NCI-H1694 treated with DMSO at 0.1 percent for 48 hours (cell line): Measurements from ENCODE around the gene BRINP3.

ENCODE experiments used
- DNase-seq: peaks from one replicate; lab custom pipeline; 2025; lab: John Stamatoyannopoulos, UW

The BRINP3 gene

GRCh38 chr1:190104961-190105360, 372.7 kb downstream of the BRINP3 start:
- DNase-seq = no peak

DNA sequence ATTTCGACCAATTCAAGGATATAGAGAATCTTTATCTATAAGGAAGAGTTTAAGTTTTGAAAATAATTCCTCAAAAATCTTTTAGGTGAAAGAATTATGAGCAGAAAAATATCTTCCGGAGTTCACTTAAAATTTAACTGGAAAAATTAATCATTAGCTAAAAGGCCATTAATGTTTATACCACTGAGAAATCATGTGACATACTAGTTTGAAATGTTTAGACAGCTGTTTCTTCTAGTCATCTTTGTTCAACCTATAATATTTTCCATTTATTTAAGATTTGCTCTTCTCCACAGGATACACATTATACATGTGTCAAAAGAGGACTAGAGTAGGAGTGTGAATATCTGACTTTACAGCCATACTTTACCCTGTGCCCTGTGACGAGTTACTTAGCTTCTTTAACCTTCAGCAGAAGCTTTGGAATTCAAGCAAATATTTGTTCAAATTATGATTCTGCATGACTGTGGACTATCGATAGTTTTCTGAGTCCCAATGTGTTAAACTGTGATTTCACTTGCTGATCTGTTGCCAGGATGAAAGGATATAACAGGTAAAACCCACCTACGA, 374.8 kb downstream of the BRINP3 start:
- DNase-seq = no peak

- DNase-seq = no peak
Observed at GRCh38 chr1:190101756-190102155, 375.9 kb downstream of the BRINP3 start.

GRCh38 chr1:190098756-190099155, 378.9 kb downstream of the BRINP3 start:
- no peak for DNase-seq

- DNase-seq = no peak
Observed at GRCh38 chr1:190098107-190098506, 379.6 kb downstream of the BRINP3 start.

- no peak for DNase-seq
Observed at GRCh38 chr1:190095596-190095995, 382.1 kb downstream of the BRINP3 start.

DNA sequence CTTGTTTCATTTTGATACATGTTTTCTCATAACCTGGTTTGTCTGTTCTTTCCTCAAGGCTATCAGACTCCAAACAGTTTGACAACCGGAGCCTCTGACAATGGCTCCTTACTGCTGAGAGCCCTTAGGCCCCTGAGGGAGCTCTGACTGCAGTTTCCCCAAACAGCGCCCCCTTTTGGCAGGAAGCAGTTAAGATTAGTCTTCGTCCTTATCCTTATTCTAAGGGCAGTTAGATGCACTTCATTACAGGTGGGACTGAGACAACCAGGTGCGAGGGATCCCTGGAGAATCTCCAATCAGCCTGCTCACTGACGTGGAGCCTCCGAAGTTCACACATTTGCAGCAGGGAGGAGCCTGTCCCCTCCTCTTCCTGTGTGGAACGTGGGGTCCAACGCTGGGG, 393.1 kb downstream of the BRINP3 start:
- DNase-seq = no peak

GRCh38 chr1:190068304-190068703, 409.4 kb downstream of the BRINP3 start:
- no peak for DNase-seq

DNA sequence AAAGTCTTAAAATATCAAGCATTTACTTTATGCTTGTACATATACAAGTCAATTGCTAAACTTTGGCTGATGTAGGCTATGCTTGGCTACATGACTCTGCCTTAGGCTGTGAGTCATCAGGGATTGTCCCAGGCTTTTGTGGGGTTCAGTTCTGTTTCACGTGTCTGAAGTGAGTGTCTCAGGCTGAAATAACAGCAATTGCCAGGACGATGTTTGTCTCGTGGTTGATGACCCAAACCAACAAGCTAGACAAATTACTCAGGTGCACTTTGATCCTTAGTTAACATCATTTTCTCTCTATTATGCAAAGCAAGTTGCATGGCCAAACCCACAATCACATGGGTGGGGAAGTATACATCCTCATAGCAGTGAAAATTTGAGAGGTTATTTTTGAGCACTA, 410.1 kb downstream of the BRINP3 start:
- no peak for DNase-seq

- DNase-seq = no peak
Observed at GRCh38 chr1:190066011-190066410, 411.7 kb downstream of the BRINP3 start.

DNA sequence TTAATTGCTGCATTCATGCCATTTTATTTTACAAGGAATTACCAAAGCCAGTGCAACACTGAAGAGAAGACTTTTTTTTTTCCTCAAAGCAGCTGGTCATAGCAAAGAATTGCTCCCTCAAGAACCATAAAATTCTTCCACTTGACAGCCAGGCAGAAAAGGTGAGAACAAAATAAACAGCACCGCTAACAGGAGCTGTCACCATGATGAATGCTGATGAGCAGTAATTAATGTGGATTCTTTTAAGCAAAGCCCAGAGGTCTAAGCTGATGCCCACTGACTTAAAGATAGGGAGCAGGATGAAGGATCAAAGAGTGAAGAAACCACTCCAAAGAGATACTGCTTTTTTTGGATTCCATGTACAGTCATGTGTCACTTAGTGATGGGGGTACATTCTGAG, 428.4 kb downstream of the BRINP3 start:
- DNase-seq = no peak
